KMS-11 (cell line): ENCODE measurements around the gene GPR180.

Source experiments
- H2AFZ ChIP-seq: fragments of 200-600 bp; sonication (generic); 2 replicates; pipeline ENCODE4 v1.6.1; 2016; ENCODE audit warnings: antibody characterized with exemption, mixed run types, low read depth
- H3K27ac ChIP-seq: fragments of 200-600 bp; sonication (generic); 2 replicates; pipeline ENCODE4 v1.6.1; 2016; ENCODE audit warnings: mild to moderate bottlenecking, mixed run types
- H3K27me3 ChIP-seq: fragments of 200-600 bp; sonication (generic); 2 replicates; pipeline ENCODE4 v1.6.1; 2017; ENCODE audit warnings: mild to moderate bottlenecking, low read depth, mixed run types, moderate library complexity; ENCODE audit not compliant: insufficient read depth
- H3K36me3 ChIP-seq: fragments of 200-600 bp; sonication (generic); 2 replicates; pipeline ENCODE4 v1.6.1; 2017; ENCODE audit warnings: mild to moderate bottlenecking, mixed run types; ENCODE audit not compliant: insufficient read depth
- H3K4me1 ChIP-seq: fragments of 200-600 bp; sonication (generic); 2 replicates; pipeline ENCODE4 v1.6.1; 2016; ENCODE audit warnings: mild to moderate bottlenecking, low read depth, mixed run types; ENCODE audit not compliant: poor library complexity, severe bottlenecking
- H3K4me2 ChIP-seq: fragments of 200-600 bp; sonication (generic); 2 replicates; pipeline ENCODE4 v1.7.0; 2016; ENCODE audit warnings: mild to moderate bottlenecking, mixed run types
- H3K4me3 ChIP-seq: fragments of 200-600 bp; sonication (generic); IDR thresholded peaks from 2 replicates; pipeline ENCODE4 v1.6.1; 2017; ENCODE audit warnings: low read depth, low read length, mixed read lengths; ENCODE audit not compliant: insufficient read depth
- H3K79me2 ChIP-seq: fragments of 200-600 bp; sonication (generic); 2 replicates; pipeline ENCODE4 v1.6.1; 2016; ENCODE audit warnings: low read depth, mixed run types; ENCODE audit not compliant: insufficient read depth
- H3K9ac ChIP-seq: fragments of 200-600 bp; sonication (generic); 2 replicates; pipeline ENCODE4 v1.6.1; 2016; ENCODE audit warnings: mild to moderate bottlenecking, mixed run types
- H4K20me1 ChIP-seq: fragments of 200-600 bp; sonication (generic); 2 replicates; pipeline ENCODE4 v1.6.1; 2016; ENCODE audit warnings: mild to moderate bottlenecking, mixed run types; ENCODE audit not compliant: insufficient read depth
- TF ChIP-seq, protein P1 (sequence below): fragments of 200-600 bp; sonication (generic); conservative IDR thresholded peaks from 2 replicates; pipeline ENCODE4 v1.6.1; 2017; ENCODE audit warnings: low read depth, mild to moderate bottlenecking, antibody characterized with exemption, low read length, moderate library complexity, mixed read lengths

GPR180 gene

GRCh38 chr13:94656766-94657165 is 55.1 kb downstream of the GPR180 start:
- Histone ChIP-seq H3K4me1 (peaks cover 47% of the 10 kb centered on the region), H2AFZ (peak overlapping the region; percentile 30; the same call in 1 of the 2 replicates), H3K9ac (no peak overlapping the region; the same call in 1 of the 2 replicates), H3K27ac (peak overlapping the region; percentile 61), H3K27me3 (no peaks in the 10 kb centered on the region), H3K79me2 (no peaks in the 10 kb centered on the region), H3K4me3 (no peak overlapping the region), H3K36me3 (no peaks in the 10 kb centered on the region), H3K4me2 (peak overlapping the region; percentile 29), H4K20me1 (no peaks in the 10 kb centered on the region)
- TF ChIP-seq, protein P1, sequence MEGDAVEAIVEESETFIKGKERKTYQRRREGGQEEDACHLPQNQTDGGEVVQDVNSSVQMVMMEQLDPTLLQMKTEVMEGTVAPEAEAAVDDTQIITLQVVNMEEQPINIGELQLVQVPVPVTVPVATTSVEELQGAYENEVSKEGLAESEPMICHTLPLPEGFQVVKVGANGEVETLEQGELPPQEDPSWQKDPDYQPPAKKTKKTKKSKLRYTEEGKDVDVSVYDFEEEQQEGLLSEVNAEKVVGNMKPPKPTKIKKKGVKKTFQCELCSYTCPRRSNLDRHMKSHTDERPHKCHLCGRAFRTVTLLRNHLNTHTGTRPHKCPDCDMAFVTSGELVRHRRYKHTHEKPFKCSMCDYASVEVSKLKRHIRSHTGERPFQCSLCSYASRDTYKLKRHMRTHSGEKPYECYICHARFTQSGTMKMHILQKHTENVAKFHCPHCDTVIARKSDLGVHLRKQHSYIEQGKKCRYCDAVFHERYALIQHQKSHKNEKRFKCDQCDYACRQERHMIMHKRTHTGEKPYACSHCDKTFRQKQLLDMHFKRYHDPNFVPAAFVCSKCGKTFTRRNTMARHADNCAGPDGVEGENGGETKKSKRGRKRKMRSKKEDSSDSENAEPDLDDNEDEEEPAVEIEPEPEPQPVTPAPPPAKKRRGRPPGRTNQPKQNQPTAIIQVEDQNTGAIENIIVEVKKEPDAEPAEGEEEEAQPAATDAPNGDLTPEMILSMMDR: no peak

GRCh38 chr13:94657167-94657566 is 55.5 kb downstream of the GPR180 start:
- TF ChIP-seq, protein P1: no peak
- H3K4me3 ChIP-seq: no peak overlapping the region
- no peak overlapping the region; the same call in 1 of the 2 replicates for H3K9ac ChIP-seq
- peaks cover 47% of the 10 kb centered on the region for H3K4me1 ChIP-seq
- H3K27me3 ChIP-seq: no peaks in the 10 kb centered on the region
- H3K36me3 ChIP-seq: no peaks in the 10 kb centered on the region
- H4K20me1 ChIP-seq: no peaks in the 10 kb centered on the region
- H3K4me2 ChIP-seq: peak overlapping the region; percentile 29
- peak overlapping the region; percentile 30; the same call in 1 of the 2 replicates for H2AFZ ChIP-seq
- no peaks in the 10 kb centered on the region for H3K79me2 ChIP-seq
- H3K27ac ChIP-seq: peak overlapping the region; percentile 61

- Histone ChIP-seq H3K9ac (no peak overlapping the region), H3K27ac (no peak overlapping the region), H4K20me1 (no peaks in the 10 kb centered on the region), H3K4me1 (peaks cover 47% of the 10 kb centered on the region), H3K27me3 (no peaks in the 10 kb centered on the region), H3K4me2 (no peak overlapping the region), H3K4me3 (no peak overlapping the region), H2AFZ (no peak overlapping the region), H3K79me2 (no peaks in the 10 kb centered on the region), H3K36me3 (no peaks in the 10 kb centered on the region)
- TF ChIP-seq, protein P1: no peak
Measured at GRCh38 chr13:94658926-94659597, 57.4 kb downstream of the GPR180 start.

- Histone ChIP-seq H4K20me1 (no peaks in the 10 kb centered on the region), H3K4me3 (no peak overlapping the region), H3K9ac (no peak overlapping the region), H2AFZ (no peak overlapping the region), H3K27me3 (no peaks in the 10 kb centered on the region), H3K4me1 (peaks cover 47% of the 10 kb centered on the region), H3K4me2 (no peak overlapping the region), H3K27ac (no peak overlapping the region), H3K79me2 (no peaks in the 10 kb centered on the region), H3K36me3 (no peaks in the 10 kb centered on the region)
- TF ChIP-seq, protein P1: no peak
Measured at GRCh38 chr13:94659598-94659946, 57.9 kb downstream of the GPR180 start.
